PC-3 (cell line): ENCODE measurements around the gene FXYD1.

Source experiments
- EZH2phosphoT487 ChIP-seq: fragments of 300-600 bp; sonication (generic); IDR thresholded peaks from 2 replicates; pipeline ENCODE4 v1.6.1; 2018; ENCODE audit warnings: mild to moderate bottlenecking, antibody characterized with exemption, low read length, borderline replicate concordance
- TF ChIP-seq, protein P1 (sequence below): fragments of 300-600 bp; sonication (generic); conservative IDR thresholded peaks from 2 replicates; pipeline ENCODE4 v1.5.1; 2017; ENCODE audit warnings: antibody characterized with exemption, low read depth, mild to moderate bottlenecking, low read length

DNA sequence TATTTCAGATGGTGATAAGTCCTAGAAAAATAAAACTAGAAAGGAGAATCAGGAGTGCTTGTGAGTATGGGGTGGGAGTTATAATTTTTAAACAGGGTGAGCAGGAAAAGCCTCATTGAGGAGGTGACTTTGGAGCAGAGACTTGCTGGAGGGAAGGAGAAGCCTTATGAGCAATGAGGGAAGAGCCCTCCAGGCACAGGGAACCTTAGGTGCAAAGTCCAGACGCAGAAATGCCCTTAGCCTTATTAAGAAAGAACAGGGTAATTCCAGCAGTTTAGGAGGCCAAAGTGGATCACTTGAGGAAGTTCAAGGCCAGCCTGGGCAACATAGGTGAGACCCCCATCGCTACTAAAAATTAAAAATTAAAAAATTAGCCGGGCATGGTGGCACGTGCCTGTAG is 44.0 kb upstream of the FXYD1 start:
- TF ChIP-seq, protein P1, sequence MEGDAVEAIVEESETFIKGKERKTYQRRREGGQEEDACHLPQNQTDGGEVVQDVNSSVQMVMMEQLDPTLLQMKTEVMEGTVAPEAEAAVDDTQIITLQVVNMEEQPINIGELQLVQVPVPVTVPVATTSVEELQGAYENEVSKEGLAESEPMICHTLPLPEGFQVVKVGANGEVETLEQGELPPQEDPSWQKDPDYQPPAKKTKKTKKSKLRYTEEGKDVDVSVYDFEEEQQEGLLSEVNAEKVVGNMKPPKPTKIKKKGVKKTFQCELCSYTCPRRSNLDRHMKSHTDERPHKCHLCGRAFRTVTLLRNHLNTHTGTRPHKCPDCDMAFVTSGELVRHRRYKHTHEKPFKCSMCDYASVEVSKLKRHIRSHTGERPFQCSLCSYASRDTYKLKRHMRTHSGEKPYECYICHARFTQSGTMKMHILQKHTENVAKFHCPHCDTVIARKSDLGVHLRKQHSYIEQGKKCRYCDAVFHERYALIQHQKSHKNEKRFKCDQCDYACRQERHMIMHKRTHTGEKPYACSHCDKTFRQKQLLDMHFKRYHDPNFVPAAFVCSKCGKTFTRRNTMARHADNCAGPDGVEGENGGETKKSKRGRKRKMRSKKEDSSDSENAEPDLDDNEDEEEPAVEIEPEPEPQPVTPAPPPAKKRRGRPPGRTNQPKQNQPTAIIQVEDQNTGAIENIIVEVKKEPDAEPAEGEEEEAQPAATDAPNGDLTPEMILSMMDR, result no peak
- no peak for TF ChIP-seq EZH2phosphoT487
